ENCODE results near the gene COA6. TPM values are rescaled to one million over a fixed set of nuclear protein-coding genes. Genes with fewer than 3 reads are reported as not detected.

Gene COA6
- total and polyA plus RNA-seq, 2 donors (not counting 3 experiments of a cell fraction or from before 2014, with no cell fraction given) = 22.2 to 42.7 TPM

DNA sequence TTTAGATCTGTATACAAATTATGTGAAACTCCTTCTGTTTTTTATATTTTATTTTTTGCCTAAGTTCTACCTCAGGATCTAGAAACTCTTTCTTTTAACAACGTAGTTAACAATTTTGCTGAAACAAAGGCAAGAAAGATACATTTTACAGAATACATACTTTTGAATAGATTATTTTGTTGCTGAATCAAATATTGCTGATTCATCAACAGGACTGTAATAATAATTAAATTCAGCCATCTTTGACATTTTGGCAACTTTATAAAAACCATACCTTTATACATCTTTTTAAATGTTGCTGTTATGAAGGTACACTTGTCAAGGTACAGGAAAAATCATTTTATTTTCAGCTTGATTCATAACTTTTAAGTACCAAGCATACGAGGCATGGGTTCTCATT, 10.7 kb upstream of the COA6 start:
- no peaks in the 10 kb centered on the region for H4K20me1 ChIP-seq (replicated peaks; ENCODE audit: control insufficient read depth, extremely low read depth, insufficient read depth, low read length)
- intact Hi-C loops (cut with micrococcal nuclease) = no loop called here
- no peak overlapping the region for H2AFZ ChIP-seq (ENCODE audit: low read depth, low read length)
- no peaks in the 10 kb centered on the region for H3K9me1 ChIP-seq (replicated peaks; ENCODE audit: control insufficient read depth, extremely low read depth, insufficient read depth, low read length)
- H3K27ac ChIP-seq (ENCODE audit: insufficient read depth, low read depth, low read length) = no peak overlapping the region
- CTCF ChIA-PET = no interaction called here
- FAIRE-seq (no peak), DNase-seq (ENCODE audit: low read depth, low spot score) (no peak)
- no peaks in the 10 kb centered on the region for H3K79me2 ChIP-seq (ENCODE audit: control insufficient read depth, insufficient read depth, low read length)
- TF ChIP-seq EZH2 (IDR thresholded peaks at IDR 0.05; ENCODE audit: borderline replicate concordance, low read depth, low read length, severe bottlenecking) (no peak), POLR2A (IDR thresholded peaks at IDR 0.05; ENCODE audit: low read depth, low read length) (no peak), MYC (IDR thresholded peaks at IDR 0.05; ENCODE audit: low read depth, low read length) (no peak), POLR2AphosphoS5 (IDR thresholded peaks at IDR 0.05; ENCODE audit: insufficient read depth, low read depth, low read length) (no peak), FOS (IDR thresholded peaks at IDR 0.05; ENCODE audit: borderline replicate concordance, insufficient read depth, low read length) (no peak), GATA2 (IDR thresholded peaks at IDR 0.05; ENCODE audit: insufficient read depth, insufficient read length, low read depth, low read length) (no peak), JUN (IDR thresholded peaks at IDR 0.05; ENCODE audit: borderline replicate concordance, insufficient read depth, insufficient read length, low read depth) (no peak)
- TF ChIP-seq, protein P1, sequence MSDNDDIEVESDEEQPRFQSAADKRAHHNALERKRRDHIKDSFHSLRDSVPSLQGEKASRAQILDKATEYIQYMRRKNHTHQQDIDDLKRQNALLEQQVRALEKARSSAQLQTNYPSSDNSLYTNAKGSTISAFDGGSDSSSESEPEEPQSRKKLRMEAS (IDR thresholded peaks at IDR 0.05; ENCODE audit: insufficient read depth, insufficient read length) = no peak
- TF ChIP-seq, protein P2, sequence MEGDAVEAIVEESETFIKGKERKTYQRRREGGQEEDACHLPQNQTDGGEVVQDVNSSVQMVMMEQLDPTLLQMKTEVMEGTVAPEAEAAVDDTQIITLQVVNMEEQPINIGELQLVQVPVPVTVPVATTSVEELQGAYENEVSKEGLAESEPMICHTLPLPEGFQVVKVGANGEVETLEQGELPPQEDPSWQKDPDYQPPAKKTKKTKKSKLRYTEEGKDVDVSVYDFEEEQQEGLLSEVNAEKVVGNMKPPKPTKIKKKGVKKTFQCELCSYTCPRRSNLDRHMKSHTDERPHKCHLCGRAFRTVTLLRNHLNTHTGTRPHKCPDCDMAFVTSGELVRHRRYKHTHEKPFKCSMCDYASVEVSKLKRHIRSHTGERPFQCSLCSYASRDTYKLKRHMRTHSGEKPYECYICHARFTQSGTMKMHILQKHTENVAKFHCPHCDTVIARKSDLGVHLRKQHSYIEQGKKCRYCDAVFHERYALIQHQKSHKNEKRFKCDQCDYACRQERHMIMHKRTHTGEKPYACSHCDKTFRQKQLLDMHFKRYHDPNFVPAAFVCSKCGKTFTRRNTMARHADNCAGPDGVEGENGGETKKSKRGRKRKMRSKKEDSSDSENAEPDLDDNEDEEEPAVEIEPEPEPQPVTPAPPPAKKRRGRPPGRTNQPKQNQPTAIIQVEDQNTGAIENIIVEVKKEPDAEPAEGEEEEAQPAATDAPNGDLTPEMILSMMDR (IDR thresholded peaks at IDR 0.05; ENCODE audit: extremely low read depth in 1 of 2, insufficient read depth in 1 of 2, low read depth in 1 of 2, low read length in 2 of 2) = no peak
- H3K36me3 ChIP-seq (ENCODE audit: control insufficient read depth in 2 of 2, extremely low read depth in 1 of 2, insufficient read depth in 2 of 2, low read length in 2 of 2) = no peaks in the 10 kb centered on the region
- H3K9me3 ChIP-seq (replicated peaks; ENCODE audit: control insufficient read depth, insufficient read depth, low read length) = no peaks in the 10 kb centered on the region
- no peak overlapping the region for H3K4me3 ChIP-seq (replicated peaks in 1 of 3; ENCODE audit: insufficient read depth in 1 of 3, low read depth in 1 of 3, low read length in 3 of 3)
- no peak overlapping the region for H3K9ac ChIP-seq (replicated peaks; ENCODE audit: extremely low read depth, insufficient read depth, low read length)
- BruUV-seq (replicated peaks) = no TSS peak
- POLR2A ChIA-PET = no interaction called here
- dilution Hi-C loops (cut with MboI; ENCODE audit: extremely low pct_ligation_motif_present, low sequenced_read_pairs) = no loop called here
- H3K4me1 ChIP-seq (ENCODE audit: control insufficient read depth, extremely low read depth, insufficient read depth, low read length) = no peaks in the 10 kb centered on the region
- no peak overlapping the region for H3K4me2 ChIP-seq (ENCODE audit: insufficient read depth, low read length)
- H3K27me3 ChIP-seq (ENCODE audit: control insufficient read depth in 2 of 2, insufficient read depth in 2 of 2, low read length in 2 of 2) = peaks cover 5 to 8% of the 10 kb centered on the region in 2 experiments
